Hepatic stellate cell (primary cell): Measurements from ENCODE around the gene MAP2K7.
"Not testable (repeated sequence)": the region's sequence is repeated elsewhere in the genome, so short reads cannot be mapped to it uniquely, and the experiment has no call there.

Experiments used
- DNase-seq: peaks from one replicate; pipeline ENCODE4 v3.0.0; 2011; ENCODE audit warnings: low spot score

The MAP2K7 gene

DNA sequence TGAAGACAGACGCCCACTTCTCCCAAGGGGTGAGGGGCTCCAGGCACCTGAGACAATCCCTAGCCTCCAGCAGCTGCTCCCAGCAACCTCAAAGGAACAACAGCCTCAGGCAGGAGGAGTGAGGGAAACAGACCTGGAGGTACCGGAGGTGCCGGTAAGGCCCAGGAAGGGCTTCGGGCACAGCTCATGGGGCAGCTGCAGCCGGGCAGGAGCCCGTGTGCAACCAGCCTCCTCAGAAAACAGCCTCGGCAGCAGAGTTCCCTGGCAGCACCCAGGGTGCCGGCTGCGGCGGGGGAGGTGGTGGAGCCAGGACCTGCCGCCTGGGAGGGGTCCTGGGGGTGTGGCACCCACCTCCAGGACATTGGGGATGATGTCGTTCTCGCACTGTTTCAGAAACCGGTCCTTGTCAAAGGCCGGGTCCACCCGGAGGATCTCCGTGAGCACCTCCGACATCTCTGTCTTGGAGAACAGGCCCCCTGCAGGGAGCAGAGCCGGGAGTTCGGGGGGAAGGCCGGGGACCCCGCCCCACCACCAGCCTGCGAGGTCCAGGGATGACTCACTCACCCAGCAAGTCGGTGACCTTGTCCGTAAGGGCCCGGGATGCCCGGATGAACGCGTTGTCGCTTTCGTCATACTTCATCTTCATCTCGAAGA, 28.7 kb downstream of the MAP2K7 start:
- no peak for DNase-seq

GRCh38 chr19:7932930-7933300, 29.2 kb downstream of the MAP2K7 start:
- no peak for DNase-seq

GRCh38 chr19:7933411-7933810, 29.7 kb downstream of the MAP2K7 start:
- DNase-seq, result no peak

DNA sequence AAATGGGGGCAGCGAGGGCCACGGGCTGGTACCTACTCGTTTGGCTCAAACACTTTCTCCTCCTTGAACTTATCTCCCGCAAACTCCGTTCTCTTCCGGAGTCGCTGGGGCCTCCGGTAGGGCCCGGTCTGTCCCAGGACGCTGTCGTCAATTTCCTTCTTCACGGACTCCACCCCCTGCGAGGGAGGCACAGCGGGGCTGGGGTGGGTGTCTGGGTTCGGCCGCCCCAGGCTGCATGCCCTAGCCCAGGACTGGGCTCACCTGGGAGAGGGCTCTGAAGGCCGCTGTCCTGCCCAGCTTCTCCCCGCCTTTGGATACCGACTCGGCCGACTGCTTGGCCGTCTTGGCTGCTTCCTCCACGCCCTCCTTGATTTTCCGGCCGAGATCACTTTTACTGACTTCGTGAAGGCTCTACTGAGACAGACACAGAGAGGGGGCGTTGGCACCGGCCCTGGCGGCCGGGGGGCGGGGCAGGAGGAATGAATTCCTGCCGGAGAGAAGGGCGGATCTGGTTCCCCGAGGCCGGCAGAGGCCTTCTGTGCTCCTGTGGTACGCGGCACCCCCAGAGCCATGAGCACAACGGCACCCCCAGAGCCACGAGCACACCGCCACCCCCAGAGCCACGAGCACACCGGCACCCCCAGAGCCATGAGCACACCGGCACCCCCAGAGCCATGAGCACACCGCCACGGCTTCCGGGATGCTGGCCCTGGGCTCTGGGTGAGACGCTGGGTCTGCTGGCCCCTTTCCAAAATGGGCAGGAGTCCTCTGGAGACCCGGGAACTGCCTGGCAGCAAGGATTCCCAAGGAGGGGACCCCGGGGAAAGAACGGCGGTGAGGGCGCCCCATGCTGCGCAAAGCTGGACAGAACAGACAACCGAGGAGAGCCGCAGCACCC, 30.4 kb downstream of the MAP2K7 start:
- no peak for DNase-seq

DNA sequence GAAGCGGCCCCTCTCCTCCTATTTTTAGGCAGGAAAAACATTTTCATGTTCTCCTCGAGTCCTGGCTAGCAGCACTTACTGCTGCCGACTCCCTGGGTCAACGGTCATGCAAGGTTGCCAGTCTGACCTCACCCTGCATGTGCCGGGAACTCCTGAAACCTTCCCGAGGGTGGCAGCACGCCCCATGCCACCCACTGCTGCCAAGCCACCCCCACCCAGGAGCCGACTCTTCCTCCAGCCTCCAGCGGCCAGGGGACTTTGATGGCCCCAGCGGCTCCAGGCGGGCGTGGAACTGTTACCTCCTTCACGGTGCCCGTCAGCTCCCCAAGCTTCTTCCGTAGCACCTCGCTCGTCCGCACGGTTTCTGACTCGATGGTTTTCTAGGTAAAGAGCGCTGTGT, 31.1 kb downstream of the MAP2K7 start:
- no peak for DNase-seq

DNA sequence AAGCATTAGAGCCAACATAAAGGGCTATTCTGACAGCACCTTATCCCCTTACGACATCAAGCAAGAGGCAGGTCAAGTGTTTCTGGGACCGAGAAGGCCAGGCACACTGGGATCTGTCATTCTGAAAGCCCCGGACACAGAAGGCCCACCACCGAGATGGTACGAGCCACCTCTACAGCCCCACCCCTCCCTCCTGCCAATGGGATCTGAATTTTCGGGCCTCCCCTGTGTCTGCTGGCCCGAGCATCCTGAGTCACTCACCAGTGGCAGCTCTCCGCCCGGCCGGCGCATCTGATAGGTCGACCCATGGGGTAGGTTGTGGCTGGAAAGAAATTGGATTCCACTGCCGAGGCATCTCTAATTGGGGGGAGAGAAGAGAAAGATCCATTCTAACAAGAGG, 37.2 kb downstream of the MAP2K7 start:
- DNase-seq, result no peak

- no peak for DNase-seq
Measured at GRCh38 chr19:7941895-7942596, 38.4 kb downstream of the MAP2K7 start.

- DNase-seq, result no peak
Measured at GRCh38 chr19:7942981-7943443, 39.3 kb downstream of the MAP2K7 start.

GRCh38 chr19:7943444-7944176, 39.9 kb downstream of the MAP2K7 start, which contains the start of gene TIMM44:
Gene TIMM44 (minus strand): TSS chr19:7943666. CDS start chr19:7943651, 15 bp downstream.
- peak; percentile 99 for DNase-seq

DNA sequence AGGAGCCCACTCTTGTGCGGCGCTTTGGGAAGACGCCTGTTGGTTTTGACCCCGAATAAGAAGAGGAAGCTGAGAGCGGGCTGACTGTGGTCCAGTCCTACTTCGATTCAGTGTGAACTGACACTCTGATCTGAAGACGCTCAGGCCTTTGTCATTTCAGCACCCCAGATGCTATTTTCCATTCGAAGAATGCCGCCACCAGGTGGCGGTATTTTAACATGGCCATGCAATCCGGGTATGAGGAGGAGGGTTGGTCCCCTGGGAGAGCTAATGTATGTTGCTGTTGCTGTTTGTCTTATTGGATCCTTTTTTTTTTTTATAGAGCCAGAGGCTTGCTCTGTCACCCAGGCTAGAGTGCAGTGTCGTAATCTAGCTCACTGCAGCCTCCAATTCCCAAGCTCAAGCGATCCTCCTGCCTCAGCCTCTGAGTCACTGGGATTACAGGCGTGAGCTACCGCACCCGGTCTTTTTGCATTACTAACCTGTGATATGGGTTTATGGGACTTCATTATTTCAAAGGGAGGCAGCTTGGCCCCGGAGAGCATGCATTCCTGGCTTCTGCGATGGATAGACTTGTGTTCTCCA, 40.6 kb downstream of the MAP2K7 start:
- peak; percentile 88 for DNase-seq

- DNase-seq, result no peak
Measured at GRCh38 chr19:7947939-7948338, 44.3 kb downstream of the MAP2K7 start.

GRCh38 chr19:7953060-7953459, 49.4 kb downstream of the MAP2K7 start:
- peak; percentile 22 for DNase-seq

DNA sequence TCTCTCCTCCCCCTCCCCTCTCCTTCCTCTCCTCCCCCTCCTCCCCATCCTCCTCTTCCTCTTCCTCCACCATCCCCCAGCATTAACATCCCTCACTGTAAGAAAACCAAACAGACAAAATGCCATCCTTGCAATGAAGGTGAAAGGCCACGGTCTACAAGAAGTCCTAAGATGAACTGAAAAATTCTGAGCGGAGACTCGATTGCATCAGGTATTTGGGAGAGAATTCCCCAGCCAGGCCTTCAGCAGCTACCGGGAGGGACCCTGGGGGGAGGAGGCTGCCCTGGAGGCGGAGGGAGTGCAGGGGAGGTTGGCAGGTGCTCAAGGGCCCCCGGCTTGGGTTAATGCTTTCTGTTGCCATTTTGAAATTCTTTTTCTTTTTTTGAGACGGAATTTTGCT, 49.9 kb downstream of the MAP2K7 start:
- no peak for DNase-seq

DNA sequence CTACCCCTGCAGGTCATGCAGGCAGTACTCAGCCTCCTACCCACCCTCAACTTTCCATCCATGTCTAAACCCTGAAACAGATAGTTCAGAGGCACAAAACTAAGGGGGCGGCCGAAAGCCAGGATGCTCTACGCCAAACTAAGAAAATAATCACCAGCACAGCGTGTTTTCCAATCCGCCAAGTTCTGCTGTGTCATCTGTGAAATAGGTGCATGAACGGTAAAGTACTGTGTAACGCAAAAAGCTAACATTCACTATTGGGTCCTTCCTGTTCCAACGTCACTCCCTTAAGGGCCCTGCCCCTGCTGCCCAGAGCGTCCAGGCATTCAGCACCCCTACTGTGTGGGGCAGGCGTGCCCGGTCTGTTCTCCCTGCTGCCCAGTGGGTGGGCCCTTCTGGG, 52.0 kb downstream of the MAP2K7 start:
- DNase-seq, result no peak

DNA sequence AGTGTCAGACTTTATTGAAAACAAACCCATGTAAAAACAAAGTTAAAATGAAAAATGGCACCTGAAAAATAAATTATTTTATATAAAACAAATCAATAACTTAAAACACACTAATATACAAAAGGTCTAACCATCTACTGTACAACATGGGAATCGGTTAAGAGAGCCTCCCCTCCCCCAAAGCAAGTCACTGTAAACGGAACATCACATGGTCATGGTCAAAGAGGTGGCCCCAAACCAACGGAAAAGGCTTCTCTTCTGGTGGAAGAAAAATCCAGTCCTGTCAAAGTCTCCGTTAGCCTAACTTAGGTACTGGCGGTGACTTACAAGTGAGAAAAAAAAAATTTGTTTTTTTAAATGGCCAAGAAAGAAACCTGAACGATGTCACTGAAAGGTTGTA, 55.5 kb downstream of the MAP2K7 start:
- DNase-seq, result no peak

- DNase-seq, result not testable (repeated sequence)
Measured at GRCh38 chr19:7961082-7961481, 57.4 kb downstream of the MAP2K7 start.

GRCh38 chr19:7961920-7962626, 58.4 kb downstream of the MAP2K7 start:
- DNase-seq, result no peak

DNA sequence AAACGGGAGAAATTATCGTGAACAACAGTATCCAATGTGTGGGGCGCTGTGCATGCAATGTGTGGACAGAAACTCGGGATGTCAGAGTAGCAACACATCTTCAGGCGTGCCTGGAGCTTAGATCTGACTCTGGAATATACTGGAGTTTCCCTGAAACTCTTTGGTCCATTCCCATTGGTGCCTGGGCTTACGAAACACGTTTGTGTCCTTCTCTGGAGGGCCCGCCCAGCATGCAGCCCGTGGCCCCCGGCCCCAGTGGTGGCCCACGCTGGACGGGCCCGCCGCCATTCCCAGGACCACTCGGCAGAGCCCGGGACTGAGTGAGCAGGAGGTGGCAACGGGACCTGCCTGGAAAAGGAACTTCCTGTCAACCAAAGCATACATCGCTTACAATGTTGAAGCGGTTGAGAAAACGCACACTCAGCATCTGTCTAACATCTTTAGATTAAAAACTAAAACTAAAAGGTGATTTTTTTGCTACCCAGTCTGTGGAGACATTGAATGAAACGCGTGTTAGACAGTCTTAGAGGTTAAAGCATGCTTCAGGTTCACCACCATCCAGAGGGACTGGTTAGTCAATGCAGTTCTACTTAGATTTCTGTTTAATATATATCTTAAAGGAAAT, 59.1 kb downstream of the MAP2K7 start:
- no peak for DNase-seq

GRCh38 chr19:7963566-7963965, 59.9 kb downstream of the MAP2K7 start:
- DNase-seq, result no peak
